SK-N-SH (cell line): ENCODE measurements around the gene C20orf144. TPM values are rescaled to one million over a fixed set of nuclear protein-coding genes. Genes with fewer than 3 reads are reported as not detected.

ENCODE experiments used
- CTCF ChIA-PET: fragments of 300-600, 350-600 bp; formaldehyde crosslinking; extraction: SDS; loops from one replicate; lab custom pipeline; 2021; lab: Yijun Ruan, JAX
- POLR2A ChIA-PET: fragments of 350-600 bp; sonication (Branson Sonifier 250); formaldehyde crosslinking; extraction: SDS; loops from one replicate; lab custom pipeline; 2020; ENCODE audit warnings: antibody characterized with exemption, inconsistent platforms; lab: Yijun Ruan, JAX
- DNase-seq: peaks from one replicate; pipeline ENCODE4 v3.0.0; 2012
- H2AFZ ChIP-seq: fragments of 200-600 bp; sonication (generic); 2 replicates; pipeline ENCODE4 v1.8.1; 2016; ENCODE audit warnings: antibody characterized with exemption, mild to moderate bottlenecking, low read depth
- H3F3A ChIP-seq: fragments of 200-600 bp; sonication (generic); replicated peaks from 2 replicates; pipeline ENCODE3; 2016; ENCODE audit warnings: antibody characterized with exemption, mild to moderate bottlenecking; ENCODE audit not compliant: insufficient read depth
- H3K27ac ChIP-seq, 2 experiments: fragments of 200-500 bp in 1 of 2; fragments of 200-600 bp in 1 of 2; sonication (Bioruptor generic) in 1 of 2; sonication (generic), shearing (Covaris generic) in 1 of 2; 2 replicates each; pipeline versions ENCODE4 v1.5.1 to v1.6.1; 2014 to 2016; ENCODE audit warnings: low read depth in 2 of 2, inconsistent platforms in 1 of 2, low read length in 1 of 2, mild to moderate bottlenecking in 1 of 2, mixed read lengths in 1 of 2
- H3K27me3 ChIP-seq: fragments of 200-600 bp; sonication (generic), shearing (Covaris generic); 2 replicates; pipeline ENCODE4 v1.6.1; 2016; ENCODE audit warnings: mixed run types; ENCODE audit not compliant: insufficient read depth
- H3K36me3 ChIP-seq, 2 experiments: fragments of 200-500 bp in 1 of 2; fragments of 200-600 bp in 1 of 2; sonication (Bioruptor generic) in 1 of 2; sonication (generic) in 1 of 2; replicated peaks in 1 of 2; 2 replicates each; pipeline versions ENCODE3 to v1.5.1; 2014 to 2016; ENCODE audit warnings: low read length in 1 of 2, mild to moderate bottlenecking in 1 of 2; ENCODE audit not compliant: insufficient read depth in 2 of 2, control insufficient read depth in 1 of 2
- H3K4me1 ChIP-seq, 2 experiments: fragments of 200-500 bp in 1 of 2; fragments of 200-600 bp in 1 of 2; sonication (Bioruptor generic) in 1 of 2; sonication (generic), shearing (Covaris generic) in 1 of 2; 2 replicates each; pipeline versions ENCODE4 v1.5.1 to v1.6.1; 2014 to 2016; ENCODE audit warnings: low read depth in 1 of 2, low read length in 1 of 2, mixed run types in 1 of 2; ENCODE audit not compliant: insufficient read depth in 2 of 2, control insufficient read depth in 1 of 2
- H3K4me2 ChIP-seq: fragments of 200-600 bp; sonication (generic), shearing (Covaris generic); 2 replicates; pipeline ENCODE4 v1.6.1; 2017; ENCODE audit warnings: mixed run types
- H3K4me3 ChIP-seq, 2 experiments: fragments of 200-500 bp in 1 of 2; fragments of 200-600 bp in 1 of 2; sonication (Bioruptor generic) in 1 of 2; sonication (generic), shearing (Covaris generic) in 1 of 2; 2 replicates each; pipeline versions ENCODE4 v1.5.1 to v1.8.1; 2014 to 2016; ENCODE audit warnings: low read depth in 2 of 2, inconsistent platforms in 1 of 2, low read length in 1 of 2, mild to moderate bottlenecking in 1 of 2, mixed read lengths in 1 of 2, moderate library complexity in 1 of 2
- H3K79me2 ChIP-seq: fragments of 200-600 bp; sonication (generic); 2 replicates; pipeline ENCODE4 v1.8.1; 2017; ENCODE audit warnings: mild to moderate bottlenecking; ENCODE audit not compliant: insufficient read depth
- H3K9ac ChIP-seq: fragments of 200-600 bp; sonication (generic); 2 replicates; pipeline ENCODE4 v1.6.1; 2017; ENCODE audit warnings: mixed run types
- H3K9me2 ChIP-seq: fragments of 200-600 bp; sonication (generic); 2 replicates; pipeline ENCODE4 v1.6.1; 2017; ENCODE audit warnings: mixed run types
- H3K9me3 ChIP-seq: fragments of 200-600 bp; sonication (generic); 2 replicates; pipeline ENCODE4 v1.6.1; 2017; ENCODE audit warnings: mixed run types, mild to moderate bottlenecking, moderate library complexity
- H4K20me1 ChIP-seq: fragments of 200-600 bp; sonication (generic); 2 replicates; pipeline ENCODE4 v1.6.1; 2017; ENCODE audit warnings: mild to moderate bottlenecking, mixed run types; ENCODE audit not compliant: insufficient read depth
- CTCF ChIP-seq: fragments of 200-600 bp; sonication (generic); IDR thresholded peaks from 2 replicates; pipeline ENCODE4 v1.6.1; 2017; ENCODE audit warnings: antibody characterized with exemption, mild to moderate bottlenecking, moderate library complexity
- ELF1 ChIP-seq: IDR thresholded peaks from 2 replicates; pipeline ENCODE4 v1.4.0; 2012
- EP300 ChIP-seq, 2 experiments: IDR thresholded peaks; 2 replicates each; pipeline versions ENCODE4 v1.4.0 to v1.6.1; 2012; ENCODE audit warnings: borderline replicate concordance in 1 of 2, low read depth in 1 of 2, low read length in 1 of 2
- EZH2phosphoT487 ChIP-seq: fragments of 200-600 bp; sonication (generic); IDR thresholded peaks from 2 replicates; pipeline ENCODE4 v1.6.1; 2017; ENCODE audit warnings: low read depth, mixed run types, mild to moderate bottlenecking, antibody characterized with exemption, moderate library complexity, borderline replicate concordance
- FOSL2 ChIP-seq: IDR thresholded peaks from 2 replicates; pipeline ENCODE4 v1.4.0; 2012; ENCODE audit warnings: low read depth, mild to moderate bottlenecking, moderate library complexity, borderline replicate concordance
- FOXM1 ChIP-seq: IDR thresholded peaks from 2 replicates; pipeline ENCODE4 v1.4.0; 2012; ENCODE audit warnings: low read depth, mild to moderate bottlenecking
- GATA2 ChIP-seq: sonication (generic); formaldehyde crosslinking; IDR thresholded peaks from 2 replicates; pipeline ENCODE4 v1.5.0; 2020; ENCODE audit warnings: mild to moderate bottlenecking, missing genetic modification reagents
- IRF3 ChIP-seq: fragments of 150-350 bp; IDR thresholded peaks from 2 replicates; pipeline ENCODE4 v1.6.1; 2016; ENCODE audit warnings: mild to moderate bottlenecking, low read depth, low read length
- NFIC ChIP-seq: IDR thresholded peaks from 2 replicates; pipeline ENCODE4 v1.4.0; 2012; ENCODE audit warnings: borderline replicate concordance
- PBX3 ChIP-seq: IDR thresholded peaks from 2 replicates; pipeline ENCODE4; 2012
- POLR2AphosphoS5 ChIP-seq: IDR thresholded peaks from 2 replicates; pipeline ENCODE4 v1.6.1; 2012; ENCODE audit warnings: low read depth, low read length
- RCOR1 ChIP-seq: fragments of 150-350 bp; IDR thresholded peaks from 2 replicates; pipeline ENCODE4 v1.6.1; 2017; ENCODE audit warnings: antibody characterized with exemption, low read length
- RXRA ChIP-seq: IDR thresholded peaks from 2 replicates; pipeline ENCODE4 v1.4.0; 2012; ENCODE audit warnings: low read depth, mild to moderate bottlenecking, borderline replicate concordance
- USF1 ChIP-seq: IDR thresholded peaks from 2 replicates; pipeline ENCODE4 v1.4.0; 2012; ENCODE audit warnings: low read depth, borderline replicate concordance
- USF2 ChIP-seq: fragments of 150-350 bp; IDR thresholded peaks from 2 replicates; pipeline ENCODE4 v1.6.1; 2017; ENCODE audit warnings: antibody characterized with exemption, low read length, low read depth, borderline replicate concordance
- WGBS: methylation state at CpG from one replicate; pipeline ENCODE4 v1.1.6; 2017; ENCODE audit warnings: low lambda C conversion rate; 5-methylcytosine and 5-hydroxymethylcytosine counted together
- polyA plus RNA-seq, 3 experiments: library from polyadenylated mRNA; depleted of rRNA; stranded (reverse); fragments of >200 nt; gene quantifications; 2 replicates each; pipeline ENCODE4 v1.2.3, GENCODE V29; 2012

The C20orf144 gene
- polyA plus RNA-seq, 1 of the 3 experiments (the other 2 are of a cell fraction), result 0.12 TPM

GRCh38 chr20:33710681-33711445 is 48.7 kb downstream of the C20orf144 start:
- Histone ChIP-seq H3F3A (no peaks in the 10 kb centered on the region), H3K9me3 (no peaks in the 10 kb centered on the region), H3K4me1 (no peaks in the 10 kb centered on the region), H4K20me1 (no peaks in the 10 kb centered on the region), H3K36me3 (peaks cover 0 to 5% of the 10 kb centered on the region in 2 experiments), H3K4me2 (no peak overlapping the region), H2AFZ (no peak overlapping the region), H3K9ac (no peak overlapping the region), H3K27me3 (no peaks in the 10 kb centered on the region), H3K9me2 (no peaks in the 10 kb centered on the region), H3K27ac (no peak overlapping the region), H3K4me3 (no peak overlapping the region), H3K79me2 (no peaks in the 10 kb centered on the region)
- DNase-seq, result no peak
- ChIA-PET POLR2A (no interaction called here), CTCF (no interaction called here)
- 82% methylated on average over 14 of the region's 14 CpGs for WGBS
- TF ChIP-seq PBX3 (no peak), IRF3 (no peak), RXRA (no peak), ELF1 (no peak), USF2 (no peak), CTCF (no peak), FOXM1 (no peak), NFIC (no peak), POLR2AphosphoS5 (no peak)

- no peak overlapping the region for H3K4me2 ChIP-seq
- WGBS, result 64% methylated on average over 1 of the region's 1 CpG
- no peaks in the 10 kb centered on the region for H3K9me2 ChIP-seq
- H3K4me1 ChIP-seq, result no peaks in the 10 kb centered on the region
- H3K4me3 ChIP-seq, result no peak overlapping the region
- no peaks in the 10 kb centered on the region for H3F3A ChIP-seq
- CTCF ChIA-PET, result no interaction called here
- no peaks in the 10 kb centered on the region for H3K79me2 ChIP-seq
- H3K27me3 ChIP-seq, result no peaks in the 10 kb centered on the region
- no peaks in the 10 kb centered on the region for H3K9me3 ChIP-seq
- no peak overlapping the region for H3K27ac ChIP-seq
- H4K20me1 ChIP-seq, result no peaks in the 10 kb centered on the region
- H3K9ac ChIP-seq, result no peak overlapping the region
- POLR2A ChIA-PET, result no interaction called here
- no peak for DNase-seq
- H3K36me3 ChIP-seq, result peaks cover 0 to 5% of the 10 kb centered on the region in 2 experiments
- no peak overlapping the region for H2AFZ ChIP-seq
- no peak for TF ChIP-seq ELF1
- TF ChIP-seq PBX3, result no peak
- no peak for TF ChIP-seq EZH2phosphoT487
- no peak for TF ChIP-seq RCOR1
- no peak for TF ChIP-seq RXRA
- TF ChIP-seq EP300 (IDR thresholded peaks at IDR 0.05; ENCODE audit: borderline replicate concordance in 1 of 2, low read depth in 1 of 2, low read length in 1 of 2), result no peak
- TF ChIP-seq GATA2 (CRISPR knock-in tag), result no peak
- TF ChIP-seq CTCF, result no peak
- no peak for TF ChIP-seq USF1
- no peak for TF ChIP-seq USF2
- TF ChIP-seq FOSL2, result no peak
Observed at GRCh38 chr20:33711446-33711738, 49.3 kb downstream of the C20orf144 start.
